ENCODE measurements around the gene IL17REL.

IL17REL gene

DNA sequence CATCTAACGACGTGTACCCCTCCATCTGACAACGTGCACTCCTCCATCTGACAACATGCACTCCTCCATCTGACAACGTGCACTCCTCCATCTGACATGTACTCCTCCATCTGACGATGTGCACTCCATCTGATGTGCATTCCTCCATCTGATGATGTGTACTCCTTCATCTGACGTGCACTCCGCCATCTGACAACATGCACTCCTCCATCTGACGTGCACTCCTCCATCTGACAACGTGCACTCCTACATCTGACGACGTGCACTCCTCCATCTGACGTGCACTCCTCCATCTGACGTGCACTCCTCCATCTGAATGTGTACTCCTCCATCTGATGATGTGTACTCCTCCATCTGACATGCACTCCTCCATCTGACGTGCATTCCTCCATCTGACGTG lies 8.0 kb upstream of the IL17REL start:
- DNase-seq = no peak

GRCh38 chr22:50019316-50019715 lies 6.8 kb upstream of the IL17REL start:
- DNase-seq = no peak

- DNase-seq = no peak
Observed at GRCh38 chr22:50018608-50019285, 6.2 kb upstream of the IL17REL start.

GRCh38 chr22:50017701-50018224 lies 5.2 kb upstream of the IL17REL start:
- no peak for DNase-seq

DNA sequence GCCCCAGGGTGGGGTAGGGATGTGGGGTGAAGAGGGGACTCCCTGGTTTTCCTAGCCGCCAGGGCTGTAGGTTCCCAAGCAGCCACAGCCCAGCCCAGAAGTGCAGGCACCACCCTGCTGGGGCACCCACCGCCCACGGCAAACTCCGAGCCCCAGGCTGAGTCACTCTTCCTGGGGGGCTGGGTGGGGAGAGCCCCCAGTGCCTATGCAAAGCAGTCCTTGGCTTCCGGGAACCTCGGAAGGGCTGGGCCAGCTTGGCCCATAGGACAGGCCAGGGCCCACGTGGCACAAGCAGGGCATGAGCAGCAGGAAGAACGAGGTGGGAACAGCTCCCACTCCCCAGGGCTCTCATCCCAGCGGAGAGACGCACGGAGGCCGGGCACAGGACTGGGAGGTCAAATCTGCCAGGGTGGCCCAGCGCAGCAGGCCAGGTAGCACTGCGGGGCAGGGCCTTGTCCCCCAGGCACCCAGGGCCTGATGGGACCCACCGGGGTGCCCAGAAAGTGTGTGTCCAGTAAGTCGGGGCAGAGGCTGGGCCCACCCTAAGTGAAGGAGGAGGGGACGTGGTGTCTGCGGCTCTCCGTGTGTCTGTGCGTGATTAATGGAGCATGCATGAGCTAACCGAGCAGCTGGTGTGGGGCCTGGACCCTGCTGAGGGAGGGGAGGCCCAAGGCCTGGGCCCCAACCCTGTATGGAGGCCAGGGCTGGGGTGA lies 4.6 kb upstream of the IL17REL start:
- no peak for DNase-seq

DNA sequence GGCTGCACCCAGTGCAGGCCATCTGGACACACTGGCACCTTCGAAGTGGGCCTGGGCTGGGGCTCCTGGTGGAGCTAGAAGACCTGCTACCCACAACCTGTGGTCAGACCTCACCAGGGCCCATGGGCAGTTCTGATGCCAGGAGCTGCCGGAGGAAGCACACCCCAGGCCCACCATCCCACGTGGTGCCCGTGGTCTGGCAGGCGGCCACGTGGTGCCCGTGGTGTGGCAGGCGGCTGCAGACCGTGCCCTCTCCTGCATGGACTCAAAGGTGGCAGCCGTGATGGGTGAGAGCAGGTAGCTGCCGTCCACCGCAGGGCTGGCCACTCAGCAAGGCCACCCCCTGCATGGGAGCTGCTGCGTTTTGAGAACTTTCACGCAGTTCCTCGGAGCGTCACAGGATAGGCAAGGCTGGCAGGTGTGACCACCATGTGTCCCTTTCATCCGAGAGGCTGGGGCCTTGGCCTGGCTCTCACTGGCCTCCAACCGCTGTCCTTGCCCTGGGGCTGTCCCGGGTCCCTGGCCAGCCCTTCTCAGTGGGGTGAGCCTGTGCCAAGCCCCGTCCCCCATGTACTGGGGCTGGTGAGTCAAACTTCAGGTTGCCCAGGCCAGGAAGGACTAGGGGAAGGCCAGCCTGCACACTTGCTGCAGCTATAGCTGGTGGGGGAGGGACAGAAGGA lies 3.9 kb upstream of the IL17REL start:
- DNase-seq = no peak

DNA sequence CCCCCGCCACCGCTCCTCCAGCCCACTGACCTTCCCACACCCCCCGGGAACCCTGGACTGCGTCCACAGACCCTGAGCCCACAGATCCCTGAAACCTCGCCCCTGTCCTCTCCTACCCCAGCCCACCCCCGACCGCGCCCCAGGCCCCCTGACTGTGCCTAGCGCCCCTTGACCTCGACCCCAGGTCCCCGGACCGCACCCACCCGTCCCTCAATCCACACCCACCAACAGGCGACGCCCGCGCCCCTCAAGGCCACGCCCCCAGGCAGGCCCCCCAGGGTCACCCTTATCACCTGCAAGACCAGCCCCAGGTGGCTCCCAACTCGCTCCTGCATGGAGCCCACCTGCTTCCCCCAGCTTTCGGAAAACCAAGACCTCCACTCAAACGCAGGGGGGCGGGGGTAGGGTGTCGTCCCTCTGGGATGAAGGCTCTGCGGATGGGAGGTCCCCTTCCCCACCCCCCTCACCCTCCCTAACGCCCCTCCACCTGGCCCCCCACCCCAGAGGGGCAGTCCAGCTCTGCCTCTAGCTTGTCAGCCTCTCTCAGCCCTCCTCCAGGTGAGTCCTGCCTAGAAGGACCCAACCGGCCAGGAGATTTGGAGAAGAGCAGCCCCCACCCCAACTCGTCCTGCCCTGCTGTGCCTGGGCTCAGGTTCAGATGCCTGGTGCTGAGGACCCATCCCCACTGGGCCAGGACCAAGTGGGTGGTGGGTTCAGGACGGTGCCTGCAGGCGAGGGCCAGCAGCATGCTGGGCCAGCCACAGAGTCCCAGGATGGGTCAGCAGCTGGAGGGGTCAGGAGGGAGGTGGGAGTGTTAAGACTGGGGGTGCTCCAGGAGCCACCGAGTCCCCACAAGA lies 3.1 kb upstream of the IL17REL start:
- no peak for DNase-seq

DNA sequence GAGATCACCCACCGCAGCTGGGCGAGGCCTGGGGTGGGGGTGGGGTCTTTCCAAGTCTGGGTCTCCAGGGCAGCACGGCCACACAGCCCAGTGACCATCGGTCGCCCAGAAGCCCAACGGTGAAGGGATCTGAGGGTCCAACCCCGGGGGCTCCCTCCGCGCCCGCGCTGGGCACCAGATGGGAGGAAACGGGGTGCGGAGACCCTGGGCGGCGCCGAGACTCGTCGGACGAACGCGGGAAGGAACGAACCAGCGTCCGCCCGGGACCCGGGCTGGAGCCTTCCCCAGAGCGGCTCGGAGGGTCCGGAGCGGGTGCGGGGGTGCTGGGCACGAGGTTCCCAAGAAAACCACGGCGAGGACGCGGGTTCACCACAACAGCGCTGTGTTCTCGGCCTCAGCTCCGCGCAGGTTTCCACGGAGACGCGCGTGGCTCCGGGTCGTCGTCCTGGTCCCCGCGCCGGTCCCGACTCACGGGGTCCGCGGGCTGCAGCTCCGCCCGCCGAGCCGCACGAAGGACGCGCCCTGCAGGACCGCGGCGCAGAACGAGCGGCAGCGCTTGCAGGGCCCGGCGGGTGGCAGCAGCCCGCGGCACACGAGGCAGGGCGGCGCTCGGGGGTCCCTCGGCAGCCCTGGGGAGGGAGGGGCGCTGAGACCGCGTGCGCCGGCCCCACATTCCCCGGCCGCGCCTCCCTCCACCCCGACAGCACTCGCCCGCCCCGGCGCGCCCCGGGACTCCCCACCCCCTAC lies 2.3 kb upstream of the IL17REL start:
- DNase-seq = no peak

DNA sequence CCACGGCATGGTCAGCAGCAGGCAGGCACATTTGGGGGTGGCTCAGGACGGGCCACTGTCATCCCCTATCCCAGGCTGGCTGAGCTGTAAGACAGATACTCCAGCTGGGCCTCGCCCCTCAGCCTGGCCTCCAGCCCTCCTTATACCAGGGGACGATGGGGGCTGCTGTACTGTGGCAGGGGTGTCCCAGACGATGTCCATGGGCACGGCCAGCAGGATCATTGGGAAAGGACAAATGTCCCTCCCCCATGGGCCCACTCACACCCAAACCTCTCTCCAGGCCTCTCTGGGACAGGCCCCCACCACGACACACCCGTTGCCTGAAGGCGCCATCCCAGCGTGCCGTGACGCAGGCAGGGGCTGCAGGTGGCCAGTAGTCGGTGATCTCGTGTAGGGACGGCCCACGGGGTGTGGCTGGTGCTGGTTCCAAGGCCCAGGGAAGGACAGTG lies 1.5 kb upstream of the IL17REL start:
- DNase-seq = no peak

DNA sequence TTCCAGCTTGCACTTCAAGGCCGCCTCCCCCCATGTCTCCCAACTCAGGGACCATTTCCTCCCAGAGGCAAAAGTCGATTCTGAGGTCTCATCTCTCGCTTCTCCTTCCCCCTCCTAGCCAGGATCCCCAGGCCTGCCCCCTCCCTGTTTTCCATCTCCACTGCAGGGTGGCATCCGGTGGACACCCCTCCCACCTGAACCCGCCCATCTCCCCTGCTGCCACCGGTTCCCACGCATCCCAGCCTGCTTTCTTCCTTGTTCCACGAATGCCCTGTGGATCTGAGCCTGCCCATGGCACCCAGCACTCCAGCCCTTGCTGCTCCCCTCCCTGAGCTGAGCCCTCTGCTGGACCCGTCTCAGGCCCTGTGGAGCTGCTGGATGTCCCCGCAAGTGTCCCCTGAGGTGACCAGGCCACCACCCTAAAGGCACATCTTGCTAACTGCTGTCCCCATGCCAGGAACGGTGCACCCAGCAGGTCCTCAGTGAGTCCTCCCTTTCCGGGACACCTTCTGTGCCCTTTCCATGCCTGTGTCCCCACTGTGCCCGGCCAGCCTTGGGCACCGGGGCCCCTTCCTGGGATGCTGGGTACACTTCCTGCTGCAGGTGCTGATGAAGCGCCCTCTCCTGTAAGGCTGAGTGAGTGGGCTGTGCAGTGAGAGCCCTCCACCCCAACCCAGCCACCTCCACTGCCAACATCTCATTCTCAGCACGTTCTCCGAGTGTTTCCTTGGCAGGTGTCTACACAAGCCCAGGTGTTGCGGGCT lies 936 bp downstream of the IL17REL start:
- DNase-seq = no peak

GRCh38 chr22:50010676-50011446 lies 1.7 kb downstream of the IL17REL start:
- no peak for DNase-seq

- DNase-seq = no peak
Observed at GRCh38 chr22:50009765-50010675, 2.5 kb downstream of the IL17REL start.

GRCh38 chr22:50009251-50009650 lies 3.3 kb downstream of the IL17REL start:
- no peak for DNase-seq

GRCh38 chr22:50008151-50009040 lies 4.2 kb downstream of the IL17REL start:
- no peak for DNase-seq

GRCh38 chr22:50007057-50007511 lies 5.5 kb downstream of the IL17REL start:
- DNase-seq = no peak

GRCh38 chr22:50004918-50005317 lies 7.6 kb downstream of the IL17REL start:
- DNase-seq = no peak

DNA sequence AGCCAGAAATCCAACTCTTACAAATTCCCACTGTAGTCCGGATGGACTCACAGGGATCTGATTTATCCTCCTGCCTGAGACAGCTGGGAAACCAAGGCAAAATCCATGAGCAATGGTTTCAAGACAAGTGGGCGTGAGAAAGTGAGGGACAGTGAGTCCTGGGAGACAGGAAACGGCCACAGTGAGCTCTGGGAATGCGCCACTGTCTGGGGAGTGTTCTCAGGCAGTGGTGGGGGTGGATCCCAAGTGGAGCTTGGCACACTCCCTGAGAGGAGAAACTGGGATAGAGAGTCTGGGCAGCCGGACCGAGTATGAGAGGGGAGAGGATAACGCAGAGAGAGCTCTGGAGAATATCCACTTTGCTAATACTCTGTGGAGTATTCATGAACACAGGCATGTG lies 9.8 kb downstream of the IL17REL start:
- no peak for DNase-seq
